ENCODE results near the gene TNFRSF21. TPM values are rescaled to one million over a fixed set of nuclear protein-coding genes. Genes with fewer than 3 reads are reported as not detected.

Gene TNFRSF21
- total and polyA plus RNA-seq, 2 donors, result 22.8 to 43.2 TPM

GRCh38 chr6:47263268-47263667 lies 46.4 kb downstream of the TNFRSF21 start:
- 90% methylated on average over 4 of the region's 4 CpGs for WGBS
- DNase-seq (ENCODE audit: extremely low spot score), result no peak
- Histone ChIP-seq H3K27ac (ENCODE audit: low read depth) (no peak overlapping the region), H3K4me3 (ENCODE audit: low read depth, low read length) (no peak overlapping the region), H3K36me3 (ENCODE audit: insufficient read depth) (no peaks in the 10 kb centered on the region), H3K4me1 (ENCODE audit: insufficient read depth) (no peaks in the 10 kb centered on the region)

- Histone ChIP-seq H3K4me1 (ENCODE audit: insufficient read depth) (no peaks in the 10 kb centered on the region), H3K36me3 (ENCODE audit: insufficient read depth) (no peaks in the 10 kb centered on the region), H3K4me3 (ENCODE audit: low read depth, low read length) (no peak overlapping the region), H3K27ac (ENCODE audit: low read depth) (no peak overlapping the region)
- WGBS, result 75% methylated on average over 1 of the region's 1 CpG
- DNase-seq (ENCODE audit: extremely low spot score), result no peak
These were observed 47.5 kb downstream of the TNFRSF21 start for GRCh38 chr6:47262231-47262630.

GRCh38 chr6:47261191-47261590 lies 48.5 kb downstream of the TNFRSF21 start:
- H3K4me1 ChIP-seq (ENCODE audit: insufficient read depth), result no peaks in the 10 kb centered on the region
- WGBS, result 95% methylated on average over 1 of the region's 1 CpG
- H3K4me3 ChIP-seq (ENCODE audit: low read depth, low read length), result no peak overlapping the region
- no peak overlapping the region for H3K27ac ChIP-seq (ENCODE audit: low read depth)
- DNase-seq (ENCODE audit: extremely low spot score), result no peak
- no peaks in the 10 kb centered on the region for H3K36me3 ChIP-seq (ENCODE audit: insufficient read depth)

DNA sequence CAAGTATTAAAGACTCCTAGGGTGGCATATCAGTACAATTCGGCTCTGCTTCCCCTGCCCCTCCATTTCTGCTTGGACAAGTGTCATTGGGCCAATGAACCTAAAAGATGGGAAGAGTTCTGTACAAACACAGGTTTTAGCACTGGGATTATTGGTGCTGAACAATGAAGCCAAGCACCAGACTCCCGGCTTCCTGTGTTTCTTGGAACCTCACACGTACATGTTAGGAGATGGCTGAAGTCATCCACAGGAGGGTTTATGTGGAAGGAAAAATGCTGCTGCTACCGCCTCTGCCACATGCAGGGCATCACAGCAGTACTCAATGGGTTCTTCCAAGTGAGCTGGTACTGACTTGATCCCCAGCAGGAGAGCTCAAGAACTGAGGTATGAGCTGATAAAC lies 49.7 kb downstream of the TNFRSF21 start:
- Histone ChIP-seq H3K4me1 (ENCODE audit: insufficient read depth) (no peaks in the 10 kb centered on the region), H3K36me3 (ENCODE audit: insufficient read depth) (no peaks in the 10 kb centered on the region), H3K27ac (ENCODE audit: low read depth) (no peak overlapping the region), H3K4me3 (ENCODE audit: low read depth, low read length) (no peak overlapping the region)
- 66% methylated on average over 4 of the region's 4 CpGs for WGBS
- DNase-seq (ENCODE audit: extremely low spot score), result no peak

DNA sequence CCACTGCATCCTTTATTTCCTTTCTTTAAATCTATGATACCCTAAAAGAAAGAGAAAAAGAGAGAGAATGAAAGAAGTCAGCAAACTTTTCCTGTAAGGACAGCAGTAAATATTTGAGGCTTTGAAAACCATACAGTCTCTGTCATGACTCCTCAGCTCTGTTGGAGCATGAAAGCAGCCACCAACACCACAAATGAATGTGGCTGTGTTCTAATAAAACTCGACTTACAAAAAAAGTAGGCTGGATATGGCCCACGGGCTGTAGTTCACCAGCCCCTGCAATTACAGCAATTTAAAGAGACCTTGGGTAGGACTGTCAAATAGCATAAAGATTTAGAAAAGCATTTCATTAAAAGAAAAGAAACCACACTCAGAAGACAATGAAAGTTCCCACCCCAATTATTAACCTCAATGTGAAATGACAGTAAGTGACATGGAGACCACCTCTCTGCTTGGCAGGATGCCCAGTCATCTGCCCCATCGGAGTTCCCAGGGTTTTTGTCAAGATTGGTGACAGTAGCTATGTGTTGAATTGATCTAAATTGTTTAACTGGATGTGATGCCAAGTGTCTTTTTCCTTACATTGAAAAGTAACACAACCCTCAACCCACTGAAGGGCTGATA lies 50.9 kb downstream of the TNFRSF21 start:
- H3K36me3 ChIP-seq (ENCODE audit: insufficient read depth), result no peaks in the 10 kb centered on the region
- H3K27ac ChIP-seq (ENCODE audit: low read depth), result no peak overlapping the region
- DNase-seq (ENCODE audit: extremely low spot score), result no peak
- no peak overlapping the region for H3K4me3 ChIP-seq (ENCODE audit: low read depth, low read length)
- WGBS, result 63% methylated on average over 3 of the region's 3 CpGs
- no peaks in the 10 kb centered on the region for H3K4me1 ChIP-seq (ENCODE audit: insufficient read depth)

DNA sequence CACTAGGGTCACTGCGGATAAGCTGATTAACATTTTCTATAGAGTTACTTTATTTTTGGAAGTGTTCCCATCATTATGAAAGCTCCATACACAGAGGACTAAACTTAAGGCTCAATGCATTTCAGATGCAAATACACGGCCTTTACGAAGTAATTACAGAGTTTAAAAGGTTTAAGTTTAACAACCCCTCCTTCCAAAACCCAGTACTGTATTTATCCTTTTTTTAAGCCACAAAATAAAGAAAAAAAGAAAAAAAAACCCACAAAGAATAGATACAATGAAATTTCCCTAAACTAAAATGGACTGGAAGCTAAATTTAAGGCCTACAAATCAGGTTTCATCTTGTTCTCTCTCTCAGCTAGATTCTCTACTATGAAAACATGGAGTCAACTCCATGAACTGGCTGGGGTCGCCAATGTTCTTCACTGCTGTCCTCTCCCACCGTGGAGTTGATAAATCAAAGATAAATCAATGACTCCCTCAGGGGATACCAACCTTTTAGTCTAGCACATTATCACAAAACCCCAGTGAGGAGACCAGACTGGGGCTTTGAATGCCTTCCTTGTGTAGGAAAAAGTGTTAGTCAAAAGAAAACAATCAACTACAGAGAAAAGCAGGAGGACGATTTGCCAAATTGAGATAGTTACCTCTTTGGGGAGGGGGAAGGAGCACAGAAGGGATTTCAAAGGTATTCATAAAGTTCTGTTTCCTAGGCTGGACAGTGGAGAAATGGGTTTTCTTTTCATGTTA lies 52.5 kb downstream of the TNFRSF21 start:
- no peak overlapping the region for H3K4me3 ChIP-seq (ENCODE audit: low read depth, low read length)
- H3K4me1 ChIP-seq (ENCODE audit: insufficient read depth), result no peaks in the 10 kb centered on the region
- H3K36me3 ChIP-seq (ENCODE audit: insufficient read depth), result no peaks in the 10 kb centered on the region
- 90% methylated on average over 6 of the region's 6 CpGs for WGBS
- no peak for DNase-seq (ENCODE audit: extremely low spot score)
- no peak overlapping the region for H3K27ac ChIP-seq (ENCODE audit: low read depth)

DNA sequence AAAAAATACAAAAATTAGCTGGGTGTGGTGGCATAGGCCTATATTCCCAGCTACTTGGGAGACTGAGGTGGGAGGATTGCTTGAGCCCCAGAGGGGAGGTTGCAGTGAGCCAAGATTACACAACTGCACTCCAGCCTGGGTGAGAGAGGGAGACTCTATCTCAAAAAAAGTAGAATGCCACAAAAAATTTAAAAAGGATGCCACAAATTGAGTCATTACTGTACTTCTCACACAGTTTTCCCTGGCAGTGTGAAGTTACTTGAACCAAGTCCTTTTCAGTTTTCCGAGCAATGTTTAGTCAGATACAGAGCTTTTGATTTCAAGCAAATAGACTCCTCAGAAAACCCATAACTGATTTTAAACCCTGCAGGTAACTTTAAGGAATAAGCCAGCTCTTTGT lies 53.3 kb downstream of the TNFRSF21 start:
- no peak for DNase-seq (ENCODE audit: extremely low spot score)
- WGBS, result 97% methylated on average over 1 of the region's 1 CpG

DNA sequence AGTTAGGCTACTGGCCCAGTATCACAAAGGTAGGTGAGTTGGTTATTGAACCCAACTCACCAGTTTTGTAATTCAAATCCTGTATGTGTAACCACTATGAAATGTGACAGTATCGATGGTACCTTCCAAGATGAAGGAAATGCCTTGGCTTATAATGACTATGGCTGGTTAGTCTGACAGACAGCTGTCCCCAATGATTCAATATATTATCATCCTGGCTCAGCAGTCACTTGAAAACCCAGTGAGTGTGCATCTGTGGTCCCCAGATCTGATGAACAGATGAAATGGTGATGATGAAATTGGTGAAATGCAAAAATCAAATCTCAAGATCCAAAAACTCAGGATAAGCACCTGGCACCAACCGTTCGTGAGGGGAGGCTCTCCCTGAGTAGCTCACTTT lies 54.8 kb downstream of the TNFRSF21 start:
- 98% methylated on average over 3 of the region's 3 CpGs for whole genome bisulfite sequencing
- H3K36me3 ChIP-seq (ENCODE audit: insufficient read depth), result no peaks in the 10 kb centered on the region
- no peak overlapping the region for H3K27ac ChIP-seq (ENCODE audit: low read depth)
- no peak for DNase-seq (ENCODE audit: extremely low spot score)
- no peak overlapping the region for H3K4me3 ChIP-seq (ENCODE audit: low read depth, low read length)
- no peaks in the 10 kb centered on the region for H3K4me1 ChIP-seq (ENCODE audit: insufficient read depth)

More for the DNA sequence above, 53.3 kb downstream of the TNFRSF21 start:
- Histone ChIP-seq H3K4me1 (ENCODE audit: insufficient read depth) (no peaks in the 10 kb centered on the region), H3K4me3 (ENCODE audit: low read depth, low read length) (no peak overlapping the region), H3K36me3 (ENCODE audit: insufficient read depth) (no peaks in the 10 kb centered on the region), H3K27ac (ENCODE audit: low read depth) (no peak overlapping the region)

DNA sequence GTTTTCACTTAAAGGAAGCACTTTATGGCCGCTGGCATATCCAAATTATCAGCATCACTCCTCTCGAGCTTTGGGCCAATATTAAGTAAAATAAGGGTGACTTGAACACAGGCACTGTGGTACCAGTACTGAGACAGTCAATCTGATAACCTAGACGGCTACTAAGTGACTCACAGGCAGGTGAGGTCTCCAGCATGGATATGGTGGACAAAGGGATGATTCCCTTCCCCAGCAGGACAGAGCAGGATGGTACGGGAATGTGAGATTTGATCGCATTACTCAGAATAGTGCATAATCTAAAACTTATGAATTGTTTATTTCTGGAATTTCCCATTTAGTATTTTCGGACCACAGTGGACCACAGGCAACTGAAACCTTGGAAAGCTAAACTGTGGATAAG lies 55.7 kb downstream of the TNFRSF21 start:
- Histone ChIP-seq H3K4me3 (ENCODE audit: low read depth, low read length) (no peak overlapping the region), H3K36me3 (ENCODE audit: insufficient read depth) (no peaks in the 10 kb centered on the region), H3K27ac (ENCODE audit: low read depth) (no peak overlapping the region), H3K4me1 (ENCODE audit: insufficient read depth) (no peaks in the 10 kb centered on the region)
- 94% methylated on average over 6 of the region's 6 CpGs for WGBS
- no peak for DNase-seq (ENCODE audit: extremely low spot score)

- no peak for DNase-seq (ENCODE audit: extremely low spot score)
- no peaks in the 10 kb centered on the region for H3K4me1 ChIP-seq (ENCODE audit: insufficient read depth)
- no peak overlapping the region for H3K27ac ChIP-seq (ENCODE audit: low read depth)
- no peak overlapping the region for H3K4me3 ChIP-seq (ENCODE audit: low read depth, low read length)
- 97% methylated on average over 15 of the region's 15 CpGs for WGBS
- no peaks in the 10 kb centered on the region for H3K36me3 ChIP-seq (ENCODE audit: insufficient read depth)
These were observed 56.6 kb downstream of the TNFRSF21 start for GRCh38 chr6:47253136-47253535.

GRCh38 chr6:47252633-47253032 lies 57.1 kb downstream of the TNFRSF21 start:
- no peak overlapping the region for H3K27ac ChIP-seq (ENCODE audit: low read depth)
- no peak for DNase-seq (ENCODE audit: extremely low spot score)
- no peaks in the 10 kb centered on the region for H3K36me3 ChIP-seq (ENCODE audit: insufficient read depth)
- H3K4me3 ChIP-seq (ENCODE audit: low read depth, low read length), result no peak overlapping the region
- 89% methylated on average over 6 of the region's 6 CpGs for WGBS
- H3K4me1 ChIP-seq (ENCODE audit: insufficient read depth), result no peaks in the 10 kb centered on the region

- no peak overlapping the region for H3K4me3 ChIP-seq (ENCODE audit: low read depth, low read length)
- no peak for DNase-seq (ENCODE audit: extremely low spot score)
- H3K27ac ChIP-seq (ENCODE audit: low read depth), result no peak overlapping the region
- WGBS, result 95% methylated on average over 5 of the region's 5 CpGs
- no peaks in the 10 kb centered on the region for H3K4me1 ChIP-seq (ENCODE audit: insufficient read depth)
- no peaks in the 10 kb centered on the region for H3K36me3 ChIP-seq (ENCODE audit: insufficient read depth)
These were observed 58.3 kb downstream of the TNFRSF21 start for GRCh38 chr6:47251396-47251795.

- WGBS, result 100% methylated on average over 1 of the region's 1 CpG
- no peak overlapping the region for H3K27ac ChIP-seq (ENCODE audit: low read depth)
- DNase-seq (ENCODE audit: extremely low spot score), result no peak
- H3K36me3 ChIP-seq (ENCODE audit: insufficient read depth), result no peaks in the 10 kb centered on the region
- no peaks in the 10 kb centered on the region for H3K4me1 ChIP-seq (ENCODE audit: insufficient read depth)
- no peak overlapping the region for H3K4me3 ChIP-seq (ENCODE audit: low read depth, low read length)
These were observed 59.4 kb downstream of the TNFRSF21 start for GRCh38 chr6:47250302-47250701.

GRCh38 chr6:47248446-47248845 lies 61.3 kb downstream of the TNFRSF21 start:
- no peaks in the 10 kb centered on the region for H3K36me3 ChIP-seq (ENCODE audit: insufficient read depth)
- 73% methylated on average over 1 of the region's 1 CpG for WGBS
- H3K4me3 ChIP-seq (ENCODE audit: low read depth, low read length), result no peak overlapping the region
- no peaks in the 10 kb centered on the region for H3K4me1 ChIP-seq (ENCODE audit: insufficient read depth)
- DNase-seq (ENCODE audit: extremely low spot score), result no peak
- no peak overlapping the region for H3K27ac ChIP-seq (ENCODE audit: low read depth)

Measured in urinary bladder (tissue), 4 donors.